Suppressor macrophage (primary cell): ENCODE results near the gene USP14.
"Not testable (repeated sequence)": the region's sequence is repeated elsewhere in the genome, so short reads cannot be mapped to it uniquely, and the experiment has no call there.

ENCODE experiments used
- DNase-seq, 4 experiments: peaks; one replicate each; pipeline ENCODE4 v3.0.0-alpha.2; 2020 to 2022
- total RNA-seq, 17 experiments: gene quantifications; one replicate each; lab custom pipeline; 2026; ENCODE audit warnings: mixed read lengths in 6 of 17, inconsistent platforms in 3 of 17; lab: John Stamatoyannopoulos, UW

Gene USP14
- total RNA-seq = 20.9 to 130 (median 44.6) reads per million in 17 experiments

GRCh38 chr18:158128-159036, at the start of gene USP14:
Gene USP14, plus strand, starts transcription at chr18:158557. Its CDS starts 142 bp downstream, at chr18:158699.
- peak; percentile 95 to 98 (median 97) for DNase-seq

GRCh38 chr18:108665-109063, 49.7 kb upstream of the USP14 start:
- not testable (repeated sequence) for DNase-seq

- DNase-seq = peak in 1 of 4 experiments; percentile 22
These were observed 49.0 kb upstream of the USP14 start for GRCh38 chr18:109130-109921.

- not testable (repeated sequence) for DNase-seq
These were observed 48.5 kb upstream of the USP14 start for GRCh38 chr18:109922-110261.

- not testable (repeated sequence) for DNase-seq
These were observed 47.8 kb upstream of the USP14 start for GRCh38 chr18:110351-111201.

- peak; percentile 50 to 74 (median 60) for DNase-seq
These were observed 46.9 kb upstream of the USP14 start for GRCh38 chr18:111306-112014.

- not testable (repeated sequence) for DNase-seq
These were observed 46.2 kb upstream of the USP14 start for GRCh38 chr18:112015-112733.

- not testable (repeated sequence) for DNase-seq
These were observed 37.7 kb upstream of the USP14 start for GRCh38 chr18:120539-121260.

GRCh38 chr18:135045-135444, 23.3 kb upstream of the USP14 start:
- DNase-seq = no peak

- no peak for DNase-seq
These were observed 21.9 kb upstream of the USP14 start for GRCh38 chr18:136433-136832.

- no peak for DNase-seq
These were observed 21.0 kb upstream of the USP14 start for GRCh38 chr18:137327-137726.

GRCh38 chr18:140670-141266, 17.6 kb upstream of the USP14 start:
- DNase-seq = no peak

- not testable (repeated sequence) for DNase-seq
These were observed 15.6 kb upstream of the USP14 start for GRCh38 chr18:142624-143296.

GRCh38 chr18:148841-149240, 9.5 kb upstream of the USP14 start:
- DNase-seq = no peak

GRCh38 chr18:154151-154550, 4.2 kb upstream of the USP14 start:
- no peak for DNase-seq

- DNase-seq = no peak
These were observed 2.7 kb upstream of the USP14 start for GRCh38 chr18:155688-156087.

GRCh38 chr18:156514-157230, 1.7 kb upstream of the USP14 start:
- DNase-seq = no peak

- peak; percentile 10 to 35 (median 24) for DNase-seq
These were observed 788 bp downstream of the USP14 start for GRCh38 chr18:159037-159652.
